ENCODE measurements around the gene CYFIP2.

- TF ChIP-seq, protein P1, sequence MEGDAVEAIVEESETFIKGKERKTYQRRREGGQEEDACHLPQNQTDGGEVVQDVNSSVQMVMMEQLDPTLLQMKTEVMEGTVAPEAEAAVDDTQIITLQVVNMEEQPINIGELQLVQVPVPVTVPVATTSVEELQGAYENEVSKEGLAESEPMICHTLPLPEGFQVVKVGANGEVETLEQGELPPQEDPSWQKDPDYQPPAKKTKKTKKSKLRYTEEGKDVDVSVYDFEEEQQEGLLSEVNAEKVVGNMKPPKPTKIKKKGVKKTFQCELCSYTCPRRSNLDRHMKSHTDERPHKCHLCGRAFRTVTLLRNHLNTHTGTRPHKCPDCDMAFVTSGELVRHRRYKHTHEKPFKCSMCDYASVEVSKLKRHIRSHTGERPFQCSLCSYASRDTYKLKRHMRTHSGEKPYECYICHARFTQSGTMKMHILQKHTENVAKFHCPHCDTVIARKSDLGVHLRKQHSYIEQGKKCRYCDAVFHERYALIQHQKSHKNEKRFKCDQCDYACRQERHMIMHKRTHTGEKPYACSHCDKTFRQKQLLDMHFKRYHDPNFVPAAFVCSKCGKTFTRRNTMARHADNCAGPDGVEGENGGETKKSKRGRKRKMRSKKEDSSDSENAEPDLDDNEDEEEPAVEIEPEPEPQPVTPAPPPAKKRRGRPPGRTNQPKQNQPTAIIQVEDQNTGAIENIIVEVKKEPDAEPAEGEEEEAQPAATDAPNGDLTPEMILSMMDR (IDR thresholded peaks at IDR 0.05): no peak
- TF ChIP-seq POLR2A (IDR thresholded peaks at IDR 0.05) (no peak), POLR2AphosphoS5 (IDR thresholded peaks at IDR 0.05) (no peak)
Measured at GRCh38 chr5:157248821-157249470, 17.0 kb upstream of the CYFIP2 start.

Data from prostate gland (tissue), 2 donors.